HG03521 (cell line): Measurements from ENCODE around the gene OR2T11.
"Not testable (repeated sequence)": the region's sequence is repeated elsewhere in the genome, so short reads cannot be mapped to it uniquely, and the experiment has no call there.

Experiments
- ATAC-seq: cut with Tn5 transposase; IDR thresholded peaks from one replicate; pipeline ENCODE4 v1.9.1; 2021; ENCODE audit warnings: mild to moderate bottlenecking, moderate library complexity; ENCODE audit not compliant: unreplicated experiment

The OR2T11 gene

DNA sequence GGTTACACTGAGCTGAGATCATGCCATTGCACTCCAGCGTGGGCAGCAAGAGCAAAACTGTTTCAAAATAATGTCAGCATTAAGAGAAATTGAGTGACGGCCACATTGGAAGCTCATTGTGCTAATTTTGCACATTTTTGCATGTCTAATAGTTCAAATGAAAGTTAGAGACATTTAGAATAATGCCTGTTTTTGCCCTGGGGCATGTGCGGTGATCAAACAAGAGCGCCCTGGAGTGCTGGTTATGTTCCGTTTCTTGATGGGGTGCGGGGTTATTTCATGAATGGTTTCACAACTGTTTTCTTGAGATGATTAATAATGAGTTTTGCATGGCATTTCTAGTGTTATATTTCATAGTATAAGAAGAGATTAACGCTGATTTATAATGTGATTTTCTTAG lies 13.1 kb downstream of the OR2T11 start:
- ATAC-seq: no peak

GRCh38 chr1:248618878-248619277 lies 16.0 kb downstream of the OR2T11 start:
- no peak for ATAC-seq

- ATAC-seq: no peak
Observed at GRCh38 chr1:248618119-248618518, 16.8 kb downstream of the OR2T11 start.

- no peak for ATAC-seq
Observed at GRCh38 chr1:248613742-248614141, 21.1 kb downstream of the OR2T11 start.

DNA sequence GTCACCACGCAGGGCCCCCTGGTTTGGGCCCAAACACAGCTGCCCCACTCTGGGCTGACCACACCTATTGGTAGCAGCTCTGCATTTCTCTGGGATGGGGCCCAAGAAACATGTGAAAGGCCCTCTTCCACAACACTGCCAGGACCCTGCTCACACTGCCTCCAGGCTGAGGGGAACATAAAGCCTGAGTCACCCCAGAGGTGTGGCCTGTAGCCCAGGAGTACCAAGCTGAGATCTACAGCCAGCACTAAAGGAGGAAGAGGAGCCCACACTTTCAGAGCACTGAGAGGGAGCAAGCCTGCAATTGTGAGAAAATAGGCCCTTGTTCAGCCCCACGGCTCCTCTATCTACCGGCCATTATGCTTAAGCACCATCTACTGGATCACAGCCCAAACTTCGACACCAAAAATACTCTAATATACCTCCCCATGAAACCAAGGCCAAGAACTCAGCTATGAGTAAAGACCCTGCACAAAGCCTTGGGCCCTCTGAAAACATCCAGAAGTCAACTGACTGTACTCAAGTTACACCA lies 22.9 kb downstream of the OR2T11 start:
- ATAC-seq: no peak

DNA sequence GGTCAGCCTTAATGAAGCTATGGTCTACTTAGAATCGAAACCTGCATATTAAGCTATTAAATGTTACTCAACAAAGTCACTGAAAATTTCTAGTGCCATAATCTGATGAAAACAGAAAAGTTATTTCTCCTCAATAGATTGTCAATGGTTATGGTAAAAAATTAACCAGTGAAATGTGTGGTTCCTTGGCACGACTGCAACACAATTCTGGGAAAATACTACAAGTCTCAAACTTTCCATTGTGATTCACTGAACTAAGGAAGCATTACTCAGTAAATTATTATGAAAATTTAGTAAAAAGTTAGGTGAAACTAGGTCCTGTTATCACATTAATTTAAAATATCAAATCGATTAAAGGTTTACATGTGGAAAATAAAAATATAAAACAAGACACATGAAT lies 24.6 kb downstream of the OR2T11 start:
- ATAC-seq: no peak

DNA sequence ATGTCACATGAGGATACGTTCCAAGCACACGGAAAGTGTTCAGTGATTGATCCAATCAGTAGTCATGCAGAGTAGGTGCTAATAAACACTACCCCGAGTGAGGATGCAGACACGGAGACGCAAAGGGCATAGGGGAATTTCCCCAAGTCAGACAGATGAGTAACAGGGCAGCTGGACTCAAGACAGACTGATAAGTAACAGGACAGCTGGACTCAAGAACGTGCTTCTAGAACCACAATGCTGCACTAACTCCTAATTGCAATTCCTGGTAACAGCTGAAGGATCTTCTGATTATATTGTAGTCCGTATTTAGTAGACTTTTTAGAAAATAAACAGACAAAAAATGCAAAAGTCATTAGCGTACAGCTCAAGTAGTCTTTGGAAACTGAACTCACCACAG lies 35.5 kb downstream of the OR2T11 start:
- no peak for ATAC-seq

- no peak for ATAC-seq
Observed at GRCh38 chr1:248597589-248597988, 37.3 kb downstream of the OR2T11 start, which contains the start of gene OR2T10. OR2T10 (minus strand) TSS chr1:248597700; CDS start chr1:248593768, 3,932 bp downstream.

DNA sequence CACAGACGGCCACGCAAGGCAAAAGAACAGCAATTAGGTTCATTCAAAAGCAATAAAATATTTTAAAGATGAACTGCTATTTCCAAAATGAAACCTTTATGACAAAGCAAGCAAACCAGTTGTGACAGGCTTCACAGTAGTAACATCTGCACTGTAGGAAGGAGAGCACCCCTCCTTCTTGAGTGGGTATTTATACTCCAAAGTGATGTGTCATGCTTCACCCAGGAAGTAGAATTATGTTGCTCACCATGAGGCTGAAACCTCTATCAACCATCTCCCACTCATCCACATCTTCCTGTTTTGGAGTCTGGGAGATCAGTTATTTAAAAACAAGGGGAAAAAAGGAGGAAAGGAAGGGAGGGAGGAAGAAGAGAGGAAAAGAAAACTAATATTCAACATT lies 38.3 kb downstream of the OR2T11 start:
- ATAC-seq: no peak

DNA sequence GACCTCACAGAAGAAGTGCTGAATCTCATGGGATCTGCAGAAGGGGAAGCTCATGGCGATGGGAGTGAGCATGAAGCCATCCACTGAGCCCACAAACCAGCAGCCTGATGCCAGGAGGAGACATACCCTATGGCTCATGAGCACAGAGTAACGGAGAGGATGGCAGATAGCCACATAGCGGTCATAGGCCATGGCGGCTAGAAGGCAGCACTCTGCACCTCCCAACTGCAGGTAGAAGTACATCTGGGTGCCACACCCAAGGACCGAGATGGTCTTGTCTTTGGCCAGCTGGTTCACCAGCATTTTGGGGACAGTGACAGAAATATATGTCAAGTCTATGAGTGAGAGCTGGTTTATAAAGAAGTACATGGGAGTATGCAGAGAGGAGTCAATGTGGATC lies 41.7 kb downstream of the OR2T11 start:
- ATAC-seq: no peak

DNA sequence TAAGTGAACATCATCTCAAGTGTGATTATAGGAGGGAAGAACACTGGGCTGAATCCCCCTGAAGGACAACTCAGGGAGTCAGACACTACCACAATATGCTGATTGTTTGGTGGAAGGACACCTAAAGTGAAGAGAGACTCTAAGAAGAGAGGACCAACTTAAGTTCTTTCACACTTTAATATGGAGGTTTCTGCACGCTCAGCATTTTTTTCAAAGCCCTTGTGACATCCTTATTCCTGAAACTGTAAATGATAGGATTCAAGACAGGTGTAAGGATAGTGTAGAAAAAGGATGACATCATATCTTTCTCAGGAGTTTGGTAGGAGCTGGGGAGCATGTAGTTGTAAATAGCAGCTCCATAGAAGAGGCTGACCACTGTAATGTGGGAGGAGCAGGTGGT lies 42.2 kb downstream of the OR2T11 start:
- no peak for ATAC-seq

GRCh38 chr1:248590055-248590454 lies 44.8 kb downstream of the OR2T11 start:
- no peak for ATAC-seq

DNA sequence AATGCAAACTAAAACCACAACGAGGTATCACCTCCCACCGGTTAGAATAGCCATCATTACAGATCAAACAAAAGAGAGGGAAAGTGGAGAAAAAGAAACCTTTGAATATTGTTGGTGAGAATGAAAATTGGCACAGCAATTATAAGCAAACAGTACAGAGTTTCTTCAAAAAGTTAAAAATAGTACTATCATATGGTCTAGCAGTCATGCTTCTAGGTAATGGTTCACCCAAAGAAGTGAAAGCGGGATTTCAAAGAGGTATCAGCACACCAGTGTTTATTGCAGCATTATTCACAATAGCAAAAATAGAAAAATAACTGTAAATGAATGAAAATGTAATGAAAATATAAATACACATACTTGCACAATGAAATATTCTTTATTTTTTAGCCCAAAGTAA lies 45.6 kb downstream of the OR2T11 start:
- ATAC-seq: no peak

- ATAC-seq: no peak
Observed at GRCh38 chr1:248585266-248585665, 49.6 kb downstream of the OR2T11 start.

DNA sequence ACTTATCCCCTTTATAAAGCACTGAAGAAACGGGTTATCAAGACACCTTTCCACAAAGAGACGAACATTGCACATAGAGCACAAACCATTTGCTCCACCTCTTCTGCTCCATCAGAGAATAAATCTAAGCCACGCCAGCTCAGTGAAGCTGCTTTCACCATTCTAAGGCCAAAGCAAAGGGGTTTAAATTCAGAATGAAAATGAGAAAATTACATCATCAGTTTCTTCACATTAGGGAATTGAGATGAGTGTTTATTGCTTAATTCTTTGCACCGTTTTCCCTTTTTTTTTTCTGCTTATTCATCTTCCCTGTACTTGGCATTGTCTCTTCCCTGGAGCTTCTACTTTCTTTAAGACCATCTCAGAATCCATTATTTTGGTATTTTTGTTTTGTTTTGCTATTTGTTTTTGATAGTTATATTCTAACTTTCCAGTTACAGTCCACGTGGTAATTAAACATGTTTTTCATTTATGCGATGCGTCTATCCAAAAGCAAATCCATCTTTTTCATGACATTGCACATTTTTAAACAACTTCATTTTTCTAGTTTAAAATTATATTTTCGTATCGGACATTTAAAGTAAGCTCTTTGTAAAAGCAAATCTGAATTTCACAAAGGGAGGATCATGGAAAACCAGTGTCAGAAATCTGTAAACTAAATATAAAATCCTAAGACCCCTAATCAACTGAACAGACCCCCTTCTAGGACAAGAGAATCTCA lies 58.5 kb downstream of the OR2T11 start:
- ATAC-seq: no peak

- not testable (repeated sequence) for ATAC-seq
Observed at GRCh38 chr1:248574657-248575056, 60.2 kb downstream of the OR2T11 start, which contains the start of gene OR2T34. OR2T34 (minus strand) TSS chr1:248574757; CDS start chr1:248574757, 0 bp downstream.

- not testable (repeated sequence) for ATAC-seq
Observed at GRCh38 chr1:248573856-248574255, 61.0 kb downstream of the OR2T11 start.
